LNCaP clone FGC (cell line): ENCODE data around the gene ZNF618.

Experiments used
- DNase-seq: peaks from one replicate; pipeline ENCODE4 v3.0.0-alpha.2; 2011; ENCODE audit warnings: low read depth
- H3K4me3 ChIP-seq: 2 replicates; pipeline ENCODE4 v1.5.1; 2011; ENCODE audit warnings: mild to moderate bottlenecking, low read depth, low read length, control low read depth
- TF ChIP-seq, protein P1 (sequence below): IDR thresholded peaks from 2 replicates; pipeline ENCODE4 v1.5.1; 2012; ENCODE audit warnings: mild to moderate bottlenecking; ENCODE audit not compliant: control insufficient read depth, insufficient read depth; ENCODE audit errors: extremely low read depth

ZNF618 gene

DNA sequence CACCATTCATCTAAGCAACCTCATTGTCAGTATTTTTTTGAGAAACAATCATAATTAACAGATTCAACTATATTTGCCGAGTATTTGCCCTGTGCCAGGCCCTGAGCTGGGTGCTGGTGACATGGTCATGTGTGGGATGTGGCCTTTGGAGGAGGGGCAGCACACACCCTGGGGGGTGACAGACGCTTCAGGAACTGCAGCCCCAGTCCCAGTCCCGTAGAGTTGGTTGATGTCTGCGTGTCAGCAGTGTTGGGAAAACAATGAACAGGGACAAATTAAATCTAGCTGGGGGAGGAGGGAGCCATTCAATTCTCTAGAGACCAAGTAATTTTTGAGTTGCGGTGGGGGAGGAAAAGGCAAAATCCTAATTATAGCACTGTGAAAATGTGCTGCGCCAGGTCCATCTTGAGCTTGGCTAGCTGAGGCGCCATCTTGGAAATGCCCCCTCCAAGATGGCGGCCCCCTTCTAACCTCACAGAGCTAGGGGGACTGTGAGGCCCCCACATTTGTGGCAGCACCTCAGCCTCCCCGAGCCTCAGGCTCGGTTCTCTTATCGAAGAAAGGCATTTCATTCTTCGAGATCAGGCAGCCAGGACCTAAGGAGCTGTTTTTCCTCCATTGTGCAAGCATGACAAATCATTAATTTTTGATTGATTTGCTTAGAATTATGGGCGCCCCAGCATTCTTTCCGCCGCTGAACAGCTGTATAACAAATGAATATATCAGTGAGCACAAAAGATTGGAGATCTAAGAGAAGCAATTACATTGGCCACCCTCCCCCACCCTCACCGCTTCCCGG is 87.8 kb downstream of the ZNF618 start:
- TF ChIP-seq, protein P1, sequence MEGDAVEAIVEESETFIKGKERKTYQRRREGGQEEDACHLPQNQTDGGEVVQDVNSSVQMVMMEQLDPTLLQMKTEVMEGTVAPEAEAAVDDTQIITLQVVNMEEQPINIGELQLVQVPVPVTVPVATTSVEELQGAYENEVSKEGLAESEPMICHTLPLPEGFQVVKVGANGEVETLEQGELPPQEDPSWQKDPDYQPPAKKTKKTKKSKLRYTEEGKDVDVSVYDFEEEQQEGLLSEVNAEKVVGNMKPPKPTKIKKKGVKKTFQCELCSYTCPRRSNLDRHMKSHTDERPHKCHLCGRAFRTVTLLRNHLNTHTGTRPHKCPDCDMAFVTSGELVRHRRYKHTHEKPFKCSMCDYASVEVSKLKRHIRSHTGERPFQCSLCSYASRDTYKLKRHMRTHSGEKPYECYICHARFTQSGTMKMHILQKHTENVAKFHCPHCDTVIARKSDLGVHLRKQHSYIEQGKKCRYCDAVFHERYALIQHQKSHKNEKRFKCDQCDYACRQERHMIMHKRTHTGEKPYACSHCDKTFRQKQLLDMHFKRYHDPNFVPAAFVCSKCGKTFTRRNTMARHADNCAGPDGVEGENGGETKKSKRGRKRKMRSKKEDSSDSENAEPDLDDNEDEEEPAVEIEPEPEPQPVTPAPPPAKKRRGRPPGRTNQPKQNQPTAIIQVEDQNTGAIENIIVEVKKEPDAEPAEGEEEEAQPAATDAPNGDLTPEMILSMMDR: no peak
- no peak for DNase-seq
- no peak overlapping the region for H3K4me3 ChIP-seq

DNA sequence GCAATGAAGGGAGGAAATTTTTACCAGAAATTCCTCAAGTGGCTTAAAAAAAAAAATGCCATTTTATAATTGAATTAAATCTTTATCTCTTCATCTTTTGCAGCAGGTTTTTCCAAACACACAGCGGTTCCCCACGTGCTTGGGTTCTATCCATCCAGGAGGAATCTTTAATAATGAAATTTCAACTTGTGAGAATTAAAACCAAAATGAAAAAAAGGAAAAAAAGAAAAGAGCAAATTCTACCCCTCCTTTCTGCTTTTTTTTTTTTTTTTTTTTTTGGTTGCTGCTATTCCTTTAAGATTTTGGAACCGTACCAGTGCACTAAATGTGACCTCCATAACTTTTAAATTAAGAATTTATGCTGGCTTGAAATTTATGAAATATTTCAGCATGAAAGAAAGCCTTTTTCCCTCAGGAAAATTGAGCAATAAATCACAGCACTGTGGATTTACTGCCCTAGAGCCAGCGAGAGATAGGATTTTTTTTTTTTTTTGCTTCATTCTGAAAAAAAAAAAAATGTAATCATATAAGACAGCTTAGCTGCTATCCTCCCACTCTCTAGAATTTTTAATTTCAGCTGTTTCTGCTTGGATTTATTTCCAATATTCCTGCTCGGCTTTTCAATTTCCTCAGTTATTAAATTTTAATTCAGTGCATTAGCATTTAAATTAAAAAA is 88.5 kb downstream of the ZNF618 start:
- TF ChIP-seq, protein P1: no peak
- no peak for DNase-seq
- no peak overlapping the region for H3K4me3 ChIP-seq

DNA sequence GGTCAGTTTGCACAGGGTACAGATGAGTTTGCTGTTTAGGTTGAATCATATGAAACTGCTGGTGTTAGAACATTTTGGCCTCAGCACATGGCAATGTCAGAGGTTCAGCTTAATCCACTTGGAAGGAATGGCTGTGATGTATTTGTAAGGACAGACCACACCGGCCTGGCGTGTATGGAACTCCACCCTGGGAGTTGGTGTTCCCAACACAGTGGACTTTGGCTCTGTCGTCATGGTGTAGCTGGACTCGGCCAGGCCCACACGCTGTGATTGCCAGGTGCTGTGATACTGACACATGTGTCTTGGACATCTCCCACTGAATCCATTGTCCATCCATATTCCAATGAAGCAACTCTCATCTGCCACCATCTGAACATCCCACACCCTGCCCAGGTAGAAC is 90.3 kb downstream of the ZNF618 start:
- DNase-seq: no peak
- TF ChIP-seq, protein P1: no peak
- H3K4me3 ChIP-seq: no peak overlapping the region

DNA sequence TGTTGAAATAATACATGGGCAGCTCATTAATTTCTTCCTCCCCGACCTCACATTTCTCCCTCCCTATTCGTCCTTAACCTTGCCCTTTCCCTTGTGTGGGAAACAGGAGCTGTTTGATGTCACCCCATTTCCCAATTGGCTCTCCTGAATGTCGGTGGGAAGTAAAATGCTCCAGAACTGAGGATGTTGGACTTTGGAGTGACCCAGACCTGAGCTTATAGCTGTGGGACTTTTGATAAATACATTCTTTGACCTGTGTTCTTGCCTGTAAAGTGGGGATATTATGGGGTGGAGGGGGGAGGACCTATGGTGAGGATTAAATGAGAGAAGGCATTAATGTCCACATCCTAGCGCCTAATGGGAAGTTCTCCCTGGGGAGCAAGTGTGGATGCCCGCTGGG is 91.3 kb downstream of the ZNF618 start:
- TF ChIP-seq, protein P1: no peak
- H3K4me3 ChIP-seq: no peak overlapping the region
- no peak for DNase-seq

DNA sequence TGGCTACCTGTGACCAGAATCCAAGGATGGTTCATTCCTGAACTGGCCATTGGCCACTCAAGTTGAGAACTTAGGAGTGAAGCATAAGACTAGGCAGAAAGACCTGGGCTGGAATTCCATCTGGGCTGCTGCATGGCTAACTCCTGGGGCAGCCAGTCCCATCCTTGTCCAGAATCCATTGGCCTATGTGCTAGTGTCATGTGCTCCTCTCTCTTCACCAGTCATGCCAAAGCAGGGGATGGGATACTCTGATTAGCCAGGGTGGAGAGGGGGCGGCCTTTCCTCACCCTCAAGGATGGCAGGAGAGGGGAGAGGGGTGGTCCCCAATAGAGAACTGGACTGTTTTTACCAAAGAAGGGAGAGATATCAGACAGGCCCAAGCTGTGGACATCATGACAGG is 93.2 kb downstream of the ZNF618 start:
- no peak overlapping the region for H3K4me3 ChIP-seq
- TF ChIP-seq, protein P1: no peak
- no peak for DNase-seq

DNA sequence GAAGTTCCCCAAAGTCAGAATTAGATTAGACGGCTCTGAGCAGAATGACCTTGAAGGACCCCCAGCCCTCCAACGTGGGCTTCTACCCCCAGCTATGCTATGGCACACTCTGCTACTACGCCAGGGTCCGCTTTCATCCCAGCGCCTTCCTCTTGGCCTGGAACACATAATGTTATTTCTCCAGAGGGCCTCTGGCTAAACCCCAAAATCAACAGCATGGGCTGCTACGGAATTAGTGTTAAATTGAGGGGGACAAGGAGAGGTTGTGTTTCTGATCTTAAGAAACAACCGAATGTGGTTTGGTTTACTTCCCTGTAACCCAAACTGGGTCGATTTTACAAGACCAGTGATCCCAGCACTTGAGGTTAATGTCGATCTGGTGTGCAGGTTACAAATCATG is 97.1 kb downstream of the ZNF618 start:
- DNase-seq: no peak
- TF ChIP-seq, protein P1: no peak
- no peak overlapping the region for H3K4me3 ChIP-seq
